Astrocyte (in vitro differentiated cells and primary cell): Measurements from ENCODE around the gene CAMK2D. TPM values are rescaled to one million over a fixed set of nuclear protein-coding genes. Genes with fewer than 3 reads are reported as not detected.

Source experiments
- DNase-seq: peaks from one replicate; pipeline ENCODE4 v3.0.0-alpha.2; 2010; ENCODE audit warnings: low read depth
- FAIRE-seq: peaks from 2 replicates; lab custom pipeline; 2011; peaks lifted over from hg19 to GRCh38; lab: Jason Lieb, UNC
- H2AFZ ChIP-seq: 2 replicates; pipeline ENCODE4 v1.6.0; 2012; ENCODE audit warnings: low read depth, low read length, inconsistent platforms
- H3K27ac ChIP-seq: 2 replicates; pipeline ENCODE4 v1.5.1; 2011; ENCODE audit warnings: low read depth, low read length, inconsistent platforms
- H3K27me3 ChIP-seq: 2 replicates; pipeline ENCODE4 v1.6.0; 2011; ENCODE audit warnings: low read length, inconsistent platforms; ENCODE audit not compliant: insufficient read depth
- H3K36me3 ChIP-seq: 2 replicates; pipeline ENCODE4 v1.5.1; 2011; ENCODE audit warnings: low read length, inconsistent platforms; ENCODE audit not compliant: insufficient read depth
- H3K4me1 ChIP-seq: 2 replicates; pipeline ENCODE4 v1.5.1; 2011; ENCODE audit warnings: low read length, inconsistent platforms; ENCODE audit not compliant: insufficient read depth
- H3K4me2 ChIP-seq: 2 replicates; pipeline ENCODE4 v1.6.0; 2012; ENCODE audit warnings: low read length, inconsistent platforms
- H3K4me3 ChIP-seq: 2 replicates; pipeline ENCODE4 v1.5.1; 2011; ENCODE audit warnings: low read depth, mild to moderate bottlenecking, low read length, inconsistent platforms; ENCODE audit not compliant: insufficient read depth
- H3K79me2 ChIP-seq: 2 replicates; pipeline ENCODE4 v1.6.0; 2012; ENCODE audit warnings: mild to moderate bottlenecking, low read length, inconsistent platforms; ENCODE audit not compliant: insufficient read depth
- H3K9ac ChIP-seq: 2 replicates; pipeline ENCODE4 v1.6.0; 2012; ENCODE audit warnings: mild to moderate bottlenecking, low read length, inconsistent platforms
- H3K9me3 ChIP-seq: 2 replicates; pipeline ENCODE4 v1.5.1; 2012; ENCODE audit warnings: low read depth, mild to moderate bottlenecking, low read length, inconsistent platforms; ENCODE audit not compliant: insufficient read depth
- H4K20me1 ChIP-seq: 2 replicates; pipeline ENCODE4 v1.6.0; 2012; ENCODE audit warnings: low read length, inconsistent platforms; ENCODE audit not compliant: insufficient read depth
- H3K27ac Mint-ChIP-seq: one replicate; pipeline ENCODE4 v1.8.0; 2021; ENCODE audit warnings: mild to moderate bottlenecking, mixed read lengths; ENCODE audit not compliant: unreplicated experiment
- H3K27me3 Mint-ChIP-seq: one replicate; pipeline ENCODE4 v1.8.0; 2021; ENCODE audit warnings: low read depth, mixed read lengths; ENCODE audit not compliant: unreplicated experiment
- H3K36me3 Mint-ChIP-seq: one replicate; pipeline ENCODE4 v1.8.0; 2021; ENCODE audit warnings: low read depth, mixed read lengths; ENCODE audit not compliant: unreplicated experiment
- H3K4me1 Mint-ChIP-seq: one replicate; pipeline ENCODE4 v1.8.0; 2021; ENCODE audit warnings: low read depth, mixed read lengths; ENCODE audit not compliant: unreplicated experiment
- H3K4me3 Mint-ChIP-seq: one replicate; pipeline ENCODE4 v1.8.0; 2021; ENCODE audit warnings: mild to moderate bottlenecking, moderate library complexity, mixed read lengths; ENCODE audit not compliant: unreplicated experiment
- H3K9me3 Mint-ChIP-seq: one replicate; pipeline ENCODE4 v1.8.0; 2021; ENCODE audit warnings: mild to moderate bottlenecking, mixed read lengths; ENCODE audit not compliant: unreplicated experiment
- EZH2 ChIP-seq: IDR thresholded peaks from 2 replicates; pipeline ENCODE4 v1.6.1; 2012; ENCODE audit warnings: mild to moderate bottlenecking, low read length, inconsistent platforms; ENCODE audit not compliant: insufficient read depth
- total RNA-seq: library from RNA; stranded (reverse); gene quantifications from 2 replicates; pipeline ENCODE4 v1.2.1, GENCODE V29; 2021
- TF ChIP-seq, protein P1 (sequence below): IDR thresholded peaks from 2 replicates; pipeline ENCODE4 v1.5.1; 2011; ENCODE audit warnings: low read depth, mild to moderate bottlenecking, inconsistent platforms, low read length, moderate library complexity; ENCODE audit not compliant: insufficient read depth

Gene CAMK2D
- total RNA-seq, 1 donor from 2014 or later = 80.8 TPM

DNA sequence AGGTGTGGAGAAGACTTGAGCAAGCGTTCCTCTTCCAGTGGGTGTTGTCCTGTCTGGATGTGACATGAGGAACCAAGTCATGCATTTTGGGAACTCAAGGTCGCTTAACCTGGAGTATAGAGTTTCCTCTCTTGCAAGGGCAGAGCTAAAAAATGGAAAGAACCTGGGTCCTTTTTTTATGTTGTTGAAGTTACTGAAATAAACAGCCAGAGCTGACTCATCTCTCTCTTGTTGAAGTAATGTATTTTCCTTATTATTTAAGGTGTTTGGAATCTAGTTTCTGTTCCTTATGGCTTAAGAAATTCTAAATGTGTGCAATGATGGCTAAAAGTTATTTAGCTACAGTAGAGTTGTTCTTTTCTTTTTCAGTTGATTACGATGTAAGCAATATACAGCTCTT, 314.5 kb downstream of the CAMK2D start:
- Mint-ChIP-seq H3K36me3 (no peaks in the 10 kb centered on the region), H3K27ac (no peak overlapping the region), H3K27me3 (no peaks in the 10 kb centered on the region), H3K9me3 (no peaks in the 10 kb centered on the region), H3K4me1 (peaks cover 20% of the 10 kb centered on the region), H3K4me3 (no peak overlapping the region)
- peaks cover 28% of the 10 kb centered on the region for H3K4me1 ChIP-seq
- no peak overlapping the region for H2AFZ ChIP-seq
- H4K20me1 ChIP-seq = no peaks in the 10 kb centered on the region
- H3K4me2 ChIP-seq = no peak overlapping the region
- H3K9me3 ChIP-seq = no peaks in the 10 kb centered on the region
- H3K79me2 ChIP-seq = no peaks in the 10 kb centered on the region
- no peak overlapping the region for H3K4me3 ChIP-seq
- no peaks in the 10 kb centered on the region for H3K36me3 ChIP-seq
- FAIRE-seq (no peak), DNase-seq (peak; percentile 19)
- peak overlapping the region; percentile 86 for H3K27ac ChIP-seq
- H3K27me3 ChIP-seq = no peaks in the 10 kb centered on the region
- TF ChIP-seq EZH2 = no peak
- TF ChIP-seq, protein P1, sequence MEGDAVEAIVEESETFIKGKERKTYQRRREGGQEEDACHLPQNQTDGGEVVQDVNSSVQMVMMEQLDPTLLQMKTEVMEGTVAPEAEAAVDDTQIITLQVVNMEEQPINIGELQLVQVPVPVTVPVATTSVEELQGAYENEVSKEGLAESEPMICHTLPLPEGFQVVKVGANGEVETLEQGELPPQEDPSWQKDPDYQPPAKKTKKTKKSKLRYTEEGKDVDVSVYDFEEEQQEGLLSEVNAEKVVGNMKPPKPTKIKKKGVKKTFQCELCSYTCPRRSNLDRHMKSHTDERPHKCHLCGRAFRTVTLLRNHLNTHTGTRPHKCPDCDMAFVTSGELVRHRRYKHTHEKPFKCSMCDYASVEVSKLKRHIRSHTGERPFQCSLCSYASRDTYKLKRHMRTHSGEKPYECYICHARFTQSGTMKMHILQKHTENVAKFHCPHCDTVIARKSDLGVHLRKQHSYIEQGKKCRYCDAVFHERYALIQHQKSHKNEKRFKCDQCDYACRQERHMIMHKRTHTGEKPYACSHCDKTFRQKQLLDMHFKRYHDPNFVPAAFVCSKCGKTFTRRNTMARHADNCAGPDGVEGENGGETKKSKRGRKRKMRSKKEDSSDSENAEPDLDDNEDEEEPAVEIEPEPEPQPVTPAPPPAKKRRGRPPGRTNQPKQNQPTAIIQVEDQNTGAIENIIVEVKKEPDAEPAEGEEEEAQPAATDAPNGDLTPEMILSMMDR = no peak
- H3K9ac ChIP-seq = no peak overlapping the region

DNA sequence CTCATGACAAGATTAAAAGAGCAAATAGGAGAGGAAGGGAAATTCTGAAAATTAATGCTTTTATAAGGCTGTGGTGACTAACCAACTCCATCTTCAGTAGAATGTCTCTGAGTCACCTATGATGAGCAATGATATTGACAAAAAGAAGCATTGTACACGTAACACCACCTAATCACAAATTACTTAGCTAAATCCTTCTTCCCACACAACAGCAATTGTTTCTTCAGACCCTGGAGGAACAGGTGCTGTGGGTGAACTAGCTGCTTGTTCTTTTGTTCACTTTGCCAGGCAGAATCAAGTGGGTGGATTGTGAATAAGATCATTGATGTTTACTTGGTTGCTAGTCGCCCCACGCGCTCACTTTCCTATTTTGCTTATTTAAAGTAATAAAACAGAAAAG, 315.5 kb downstream of the CAMK2D start:
- no peaks in the 10 kb centered on the region for H3K79me2 ChIP-seq
- H2AFZ ChIP-seq = no peak overlapping the region
- H3K4me1 ChIP-seq = peaks cover 28% of the 10 kb centered on the region
- peak overlapping the region; percentile 53 for H3K4me2 ChIP-seq
- Mint-ChIP-seq H3K36me3 (no peaks in the 10 kb centered on the region), H3K9me3 (no peaks in the 10 kb centered on the region), H3K27ac (peak overlapping the region; percentile 23), H3K4me3 (no peak overlapping the region), H3K4me1 (peaks cover 17% of the 10 kb centered on the region), H3K27me3 (no peaks in the 10 kb centered on the region)
- TF ChIP-seq EZH2 = no peak
- TF ChIP-seq, protein P1 = no peak
- no peaks in the 10 kb centered on the region for H3K36me3 ChIP-seq
- H3K4me3 ChIP-seq = no peak overlapping the region
- DNase-seq (peak; percentile 98), FAIRE-seq (peak; percentile 81)
- no peaks in the 10 kb centered on the region for H4K20me1 ChIP-seq
- H3K27me3 ChIP-seq = no peaks in the 10 kb centered on the region
- H3K27ac ChIP-seq = peak overlapping the region; percentile 86
- peak overlapping the region; percentile 60 for H3K9ac ChIP-seq
- H3K9me3 ChIP-seq = no peaks in the 10 kb centered on the region

DNA sequence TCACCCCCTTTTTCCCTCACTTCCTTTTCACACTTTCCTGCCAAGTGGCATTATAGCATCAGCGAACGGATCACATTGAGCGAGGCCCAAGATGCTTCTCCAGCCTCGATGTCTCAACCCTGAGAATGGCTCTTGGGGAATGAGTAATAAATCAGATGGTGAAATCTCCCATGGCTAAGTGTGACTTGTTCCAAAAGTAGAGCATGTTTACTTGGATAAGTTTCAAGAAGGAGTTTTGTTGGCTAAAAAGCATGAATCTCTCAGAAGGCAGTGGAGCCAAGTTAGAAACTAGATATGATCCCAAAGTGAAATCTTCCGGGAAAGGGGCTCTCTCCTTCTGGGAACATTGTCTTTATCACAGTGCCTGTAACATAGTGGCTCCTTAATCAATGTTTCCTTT, 316.3 kb downstream of the CAMK2D start:
- H3K36me3 ChIP-seq = no peaks in the 10 kb centered on the region
- no peak overlapping the region for H2AFZ ChIP-seq
- no peaks in the 10 kb centered on the region for H3K27me3 ChIP-seq
- TF ChIP-seq, protein P1 = no peak
- TF ChIP-seq EZH2 = no peak
- H3K9ac ChIP-seq = peak overlapping the region; percentile 60
- no peaks in the 10 kb centered on the region for H3K79me2 ChIP-seq
- no peaks in the 10 kb centered on the region for H3K27me3 Mint-ChIP-seq
- peak; percentile 97 for DNase-seq
- no peak overlapping the region for H3K27ac Mint-ChIP-seq
- H3K4me2 ChIP-seq = peak overlapping the region; percentile 53
- H3K9me3 Mint-ChIP-seq = no peaks in the 10 kb centered on the region
- peaks cover 12% of the 10 kb centered on the region for H3K4me1 Mint-ChIP-seq
- no peak overlapping the region for H3K4me3 Mint-ChIP-seq
- H3K9me3 ChIP-seq = no peaks in the 10 kb centered on the region
- no peaks in the 10 kb centered on the region for H4K20me1 ChIP-seq
- H3K4me1 ChIP-seq = peaks cover 28% of the 10 kb centered on the region
- no peaks in the 10 kb centered on the region for H3K36me3 Mint-ChIP-seq
- peak overlapping the region; percentile 86 for H3K27ac ChIP-seq
- FAIRE-seq = peak; percentile 97
- H3K4me3 ChIP-seq = no peak overlapping the region
